BLaER1 (cell line): ENCODE measurements around the gene PHETA1.

Experiments used
- H3K27ac ChIP-seq: shearing (Covaris generic); formaldehyde crosslinking; 2 replicates; pipeline ENCODE4 v1.8.1; 2022
- H3K27me3 ChIP-seq: shearing (Covaris generic); formaldehyde crosslinking; 2 replicates; pipeline ENCODE4 v1.8.1; 2022
- H3K36me3 ChIP-seq: shearing (Covaris generic); formaldehyde crosslinking; 2 replicates; pipeline ENCODE4 v1.8.1; 2022
- H3K4me1 ChIP-seq: shearing (Covaris generic); formaldehyde crosslinking; 2 replicates; pipeline ENCODE4 v1.8.1; 2022
- H3K4me2 ChIP-seq: shearing (Covaris generic); formaldehyde crosslinking; 2 replicates; pipeline ENCODE4 v1.8.1; 2022
- H3K4me3 ChIP-seq: shearing (Covaris generic); formaldehyde crosslinking; 2 replicates; pipeline ENCODE4 v1.8.1; 2022
- H3K9ac ChIP-seq: shearing (Covaris generic); formaldehyde crosslinking; 2 replicates; pipeline ENCODE4 v1.8.1; 2022
- H3K9me3 ChIP-seq: shearing (Covaris generic); formaldehyde crosslinking; 2 replicates; pipeline ENCODE4 v1.8.1; 2022
- H4K20me1 ChIP-seq: shearing (Covaris generic); formaldehyde crosslinking; 2 replicates; pipeline ENCODE4 v1.8.1; 2022
- Cebpa-rat ChIP-seq: shearing (Covaris generic); IDR thresholded peaks from 2 replicates; pipeline ENCODE4 v1.8.1; 2022

The PHETA1 gene

GRCh38 chr12:111411185-111411764 lies 42.4 kb upstream of the PHETA1 start:
- no peaks in the 10 kb centered on the region for H3K9me3 ChIP-seq
- H3K9ac ChIP-seq: peak overlapping the region; percentile 69
- H4K20me1 ChIP-seq: peaks cover 99% of the 10 kb centered on the region
- TF ChIP-seq Cebpa-rat: no peak
- H3K27ac ChIP-seq: peak overlapping the region; percentile 78
- peak overlapping the region; percentile 30; the same call in 1 of the 2 replicates for H3K4me3 ChIP-seq
- H3K4me2 ChIP-seq: peak overlapping the region; percentile 98
- no peaks in the 10 kb centered on the region for H3K27me3 ChIP-seq
- H3K4me1 ChIP-seq: peaks cover 90% of the 10 kb centered on the region
- peaks cover 16% of the 10 kb centered on the region for H3K36me3 ChIP-seq

- Histone ChIP-seq H3K36me3 (peaks cover 10% of the 10 kb centered on the region; the same call in 1 of the 2 replicates), H3K4me1 (peaks cover 90% of the 10 kb centered on the region), H3K9me3 (no peaks in the 10 kb centered on the region), H3K27ac (peak overlapping the region; percentile 78), H3K9ac (peak overlapping the region; percentile 69), H4K20me1 (peaks cover 92% of the 10 kb centered on the region), H3K27me3 (no peaks in the 10 kb centered on the region), H3K4me3 (peak overlapping the region; percentile 58), H3K4me2 (peak overlapping the region; percentile 98)
- no peak for TF ChIP-seq Cebpa-rat
Measured at GRCh38 chr12:111410431-111411184, 41.7 kb upstream of the PHETA1 start.

- H3K4me3 ChIP-seq: peak overlapping the region; percentile 58
- peaks cover 85% of the 10 kb centered on the region for H4K20me1 ChIP-seq
- H3K9ac ChIP-seq: peak overlapping the region; percentile 69
- H3K9me3 ChIP-seq: no peaks in the 10 kb centered on the region
- peak overlapping the region; percentile 78 for H3K27ac ChIP-seq
- TF ChIP-seq Cebpa-rat: no peak
- peak overlapping the region; percentile 98 for H3K4me2 ChIP-seq
- no peaks in the 10 kb centered on the region for H3K27me3 ChIP-seq
- peaks cover 5% of the 10 kb centered on the region; the same call in 1 of the 2 replicates for H3K36me3 ChIP-seq
- H3K4me1 ChIP-seq: peaks cover 88% of the 10 kb centered on the region
Measured at GRCh38 chr12:111409780-111410430, 41.0 kb upstream of the PHETA1 start.

GRCh38 chr12:111409403-111409779 lies 40.5 kb upstream of the PHETA1 start:
- peak overlapping the region; percentile 69 for H3K9ac ChIP-seq
- H3K4me1 ChIP-seq: peaks cover 88% of the 10 kb centered on the region
- peak overlapping the region; percentile 58 for H3K4me3 ChIP-seq
- no peaks in the 10 kb centered on the region for H3K27me3 ChIP-seq
- peak overlapping the region; percentile 98 for H3K4me2 ChIP-seq
- H3K36me3 ChIP-seq: no peaks in the 10 kb centered on the region; the same call in 1 of the 2 replicates
- H3K27ac ChIP-seq: peak overlapping the region; percentile 78
- no peak for TF ChIP-seq Cebpa-rat
- no peaks in the 10 kb centered on the region for H3K9me3 ChIP-seq
- peaks cover 80% of the 10 kb centered on the region for H4K20me1 ChIP-seq

GRCh38 chr12:111408686-111409402 lies 39.9 kb upstream of the PHETA1 start:
- H3K27ac ChIP-seq: peak overlapping the region; percentile 78
- H4K20me1 ChIP-seq: peaks cover 75% of the 10 kb centered on the region
- no peaks in the 10 kb centered on the region for H3K9me3 ChIP-seq
- no peaks in the 10 kb centered on the region for H3K36me3 ChIP-seq
- no peak for TF ChIP-seq Cebpa-rat
- peak overlapping the region; percentile 98 for H3K4me2 ChIP-seq
- peaks cover 88% of the 10 kb centered on the region for H3K4me1 ChIP-seq
- no peaks in the 10 kb centered on the region for H3K27me3 ChIP-seq
- peak overlapping the region; percentile 69; the same call in 1 of the 2 replicates for H3K9ac ChIP-seq
- peak overlapping the region; percentile 96 for H3K4me3 ChIP-seq

GRCh38 chr12:111408116-111408440 lies 39.2 kb upstream of the PHETA1 start:
- Histone ChIP-seq H3K27ac (peak overlapping the region; percentile 50; the same call in 1 of the 2 replicates), H3K4me1 (peaks cover 88% of the 10 kb centered on the region), H3K9me3 (no peaks in the 10 kb centered on the region), H3K27me3 (no peaks in the 10 kb centered on the region), H3K36me3 (no peaks in the 10 kb centered on the region), H3K4me3 (peak overlapping the region; percentile 96), H3K4me2 (peak overlapping the region; percentile 98), H3K9ac (no peak overlapping the region), H4K20me1 (peaks cover 67% of the 10 kb centered on the region)
- TF ChIP-seq Cebpa-rat: no peak

- Histone ChIP-seq H3K9me3 (no peaks in the 10 kb centered on the region), H3K36me3 (no peaks in the 10 kb centered on the region), H3K27me3 (no peaks in the 10 kb centered on the region), H3K4me3 (peak overlapping the region; percentile 96), H3K27ac (peak overlapping the region; percentile 96), H3K9ac (peak overlapping the region; percentile 96), H3K4me2 (peak overlapping the region; percentile 98), H3K4me1 (peaks cover 88% of the 10 kb centered on the region), H4K20me1 (peaks cover 62% of the 10 kb centered on the region)
- no peak for TF ChIP-seq Cebpa-rat
Measured at GRCh38 chr12:111407377-111408115, 38.7 kb upstream of the PHETA1 start.

GRCh38 chr12:111406474-111407376 lies 37.8 kb upstream of the PHETA1 start:
- Histone ChIP-seq H3K4me1 (peaks cover 86% of the 10 kb centered on the region), H3K4me2 (peak overlapping the region; percentile 98), H3K9ac (peak overlapping the region; percentile 96), H3K27ac (peak overlapping the region; percentile 96), H3K4me3 (peak overlapping the region; percentile 96), H3K27me3 (no peaks in the 10 kb centered on the region), H3K36me3 (no peaks in the 10 kb centered on the region), H4K20me1 (peaks cover 54% of the 10 kb centered on the region), H3K9me3 (no peaks in the 10 kb centered on the region)
- no peak for TF ChIP-seq Cebpa-rat
